Suprapubic skin (tissue), 3 donors: Measurements from ENCODE around the gene MUC22.

Source experiments
- CTCF ChIP-seq, 2 donors: fragments of 200-600 bp in 1 of 2; fragments of 450-650 bp in 1 of 2; sonication (generic) in 1 of 2; IDR thresholded peaks; one replicate each; pipeline ENCODE4 v1.5.1; 2016 to 2019; ENCODE audit warnings: antibody characterized with exemption in 2 of 2, mild to moderate bottlenecking in 1 of 2, moderate library complexity in 1 of 2
- EP300 ChIP-seq: sonication (generic); formaldehyde crosslinking; IDR thresholded peaks from one replicate; pipeline ENCODE4 v1.6.1; 2017; ENCODE audit warnings: antibody characterized with exemption

- TF ChIP-seq EP300 (no peak), CTCF (IDR thresholded peaks at IDR 0.05) (no peak)
Observed at GRCh38 chr6:31074401-31074800, 64.1 kb downstream of the MUC22 start.
